ENCODE results near the gene GSG1. TPM values are rescaled to one million over a fixed set of nuclear protein-coding genes. Genes with fewer than 3 reads are reported as not detected.
A peak's percentile ranks its signal among the peaks of the same experiment; 100 is the strongest.

GSG1 gene
- total RNA-seq, 1 donor from 2014 or later = not detected

DNA sequence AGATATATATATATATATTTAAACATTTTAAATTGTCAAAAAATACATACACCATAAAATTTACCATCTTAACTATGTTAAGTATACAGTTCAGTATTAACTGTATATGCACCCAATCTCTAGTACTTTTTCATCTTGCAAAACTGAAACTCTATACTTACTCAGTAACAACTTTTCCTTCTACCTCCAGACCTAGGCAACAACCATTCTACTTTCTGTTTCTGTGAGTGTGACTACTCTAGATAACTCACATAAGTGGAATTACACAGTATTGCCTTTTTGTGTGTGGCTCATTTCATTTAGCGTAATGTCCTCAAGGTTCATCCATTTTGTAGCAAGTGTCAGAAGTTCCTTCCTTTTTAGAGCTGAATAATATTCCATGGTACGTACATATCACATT is 51.0 kb downstream of the GSG1 start:
- H3K36me3 Mint-ChIP-seq (ENCODE audit: low read depth) = peaks cover 13% of the 10 kb centered on the region
- H3K4me1 Mint-ChIP-seq = no peaks in the 10 kb centered on the region
- no peak overlapping the region for H3K4me3 Mint-ChIP-seq
- TF ChIP-seq, protein P1, sequence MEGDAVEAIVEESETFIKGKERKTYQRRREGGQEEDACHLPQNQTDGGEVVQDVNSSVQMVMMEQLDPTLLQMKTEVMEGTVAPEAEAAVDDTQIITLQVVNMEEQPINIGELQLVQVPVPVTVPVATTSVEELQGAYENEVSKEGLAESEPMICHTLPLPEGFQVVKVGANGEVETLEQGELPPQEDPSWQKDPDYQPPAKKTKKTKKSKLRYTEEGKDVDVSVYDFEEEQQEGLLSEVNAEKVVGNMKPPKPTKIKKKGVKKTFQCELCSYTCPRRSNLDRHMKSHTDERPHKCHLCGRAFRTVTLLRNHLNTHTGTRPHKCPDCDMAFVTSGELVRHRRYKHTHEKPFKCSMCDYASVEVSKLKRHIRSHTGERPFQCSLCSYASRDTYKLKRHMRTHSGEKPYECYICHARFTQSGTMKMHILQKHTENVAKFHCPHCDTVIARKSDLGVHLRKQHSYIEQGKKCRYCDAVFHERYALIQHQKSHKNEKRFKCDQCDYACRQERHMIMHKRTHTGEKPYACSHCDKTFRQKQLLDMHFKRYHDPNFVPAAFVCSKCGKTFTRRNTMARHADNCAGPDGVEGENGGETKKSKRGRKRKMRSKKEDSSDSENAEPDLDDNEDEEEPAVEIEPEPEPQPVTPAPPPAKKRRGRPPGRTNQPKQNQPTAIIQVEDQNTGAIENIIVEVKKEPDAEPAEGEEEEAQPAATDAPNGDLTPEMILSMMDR (IDR thresholded peaks at IDR 0.05) = no peak
- intact Hi-C loops (cut with micrococcal nuclease) = no loop called here
- no peak for ATAC-seq (ENCODE audit: low read depth)
- H3K27ac Mint-ChIP-seq = no peak overlapping the region
- no peaks in the 10 kb centered on the region for H3K27me3 Mint-ChIP-seq
- H3K9me3 Mint-ChIP-seq = peaks cover 5% of the 10 kb centered on the region
- POLR2A ChIA-PET = interaction anchor here (1.6 kb wide), 1 partner anchor 48 kb away, joined by 7 read pairs; no protein-coding TSS in a partner anchor
- no peak for DNase-seq
- CTCF ChIA-PET = no interaction called here

DNA sequence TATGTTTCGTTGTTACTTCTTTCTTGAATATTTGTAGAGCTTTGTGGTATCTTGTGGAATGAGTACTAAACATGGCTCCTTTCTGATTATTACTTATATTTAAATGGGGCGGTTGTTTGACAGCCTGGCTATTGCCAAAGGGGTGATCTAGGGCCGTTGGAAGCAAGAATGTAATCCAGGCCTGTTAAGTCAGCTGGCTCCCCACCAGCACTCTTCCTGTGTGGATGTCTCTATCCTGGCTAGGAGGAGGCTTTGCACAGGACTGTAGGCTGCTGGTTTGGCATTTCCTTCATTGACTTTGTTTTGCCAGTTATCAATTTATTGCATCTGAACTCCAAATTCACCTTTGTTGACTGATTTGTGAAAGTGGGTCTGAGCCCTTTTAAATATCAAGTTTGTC is 53.7 kb downstream of the GSG1 start:
- Mint-ChIP-seq H3K27ac (no peak overlapping the region), H3K4me3 (no peak overlapping the region), H3K9me3 (peaks cover 5% of the 10 kb centered on the region), H3K36me3 (ENCODE audit: low read depth) (no peaks in the 10 kb centered on the region), H3K4me1 (peaks cover 3% of the 10 kb centered on the region), H3K27me3 (no peaks in the 10 kb centered on the region)
- TF ChIP-seq, protein P1 (IDR thresholded peaks at IDR 0.05) = no peak
- CTCF ChIA-PET = no interaction called here
- DNase-seq (no peak), ATAC-seq (ENCODE audit: low read depth) (no peak)
- intact Hi-C loops (cut with micrococcal nuclease) = no loop called here
- POLR2A ChIA-PET = no interaction called here

DNA sequence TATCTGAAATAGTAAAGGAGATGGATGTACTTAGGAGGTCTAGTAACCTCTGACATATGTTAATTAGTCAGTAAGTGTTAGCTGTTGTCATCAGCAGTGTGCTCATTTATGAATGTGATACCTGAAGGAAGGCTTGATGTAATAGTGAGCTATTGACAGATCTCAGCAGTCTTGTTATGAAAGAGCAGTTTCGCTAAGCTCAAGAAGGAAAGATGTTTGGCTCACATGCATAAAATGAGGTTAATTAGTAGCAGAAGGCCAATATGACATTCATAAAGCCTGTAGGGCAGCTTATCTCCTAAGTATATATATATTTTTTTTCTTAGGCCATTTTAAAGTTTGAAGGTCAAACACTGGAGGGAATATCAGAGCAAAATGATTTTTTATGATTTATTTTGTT is 56.5 kb downstream of the GSG1 start:
- no peaks in the 10 kb centered on the region for H3K9me3 Mint-ChIP-seq

DNA sequence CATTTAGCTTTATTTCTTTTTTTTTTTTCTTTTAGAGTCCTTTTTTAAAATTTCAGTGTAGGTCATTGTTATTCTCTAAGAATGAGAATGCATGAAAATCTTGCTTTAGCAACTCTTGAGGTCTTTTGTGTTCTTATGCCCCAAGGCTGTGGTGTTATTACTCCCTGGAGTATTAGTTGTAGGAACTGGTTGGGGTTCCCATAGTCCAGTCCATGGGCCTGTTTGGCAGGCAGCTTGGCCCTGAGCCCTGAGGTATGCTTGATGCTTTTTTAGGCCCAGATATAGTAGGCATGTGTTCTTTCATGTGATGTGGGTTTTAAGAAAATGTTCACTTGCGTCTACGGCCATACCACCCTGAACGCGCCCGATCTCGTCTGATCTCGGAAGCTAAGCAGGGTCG is 57.7 kb downstream of the GSG1 start:
- Mint-ChIP-seq H3K27ac (no peak overlapping the region), H3K9me3 (no peaks in the 10 kb centered on the region), H3K4me3 (no peak overlapping the region), H3K4me1 (peaks cover 8% of the 10 kb centered on the region), H3K27me3 (no peaks in the 10 kb centered on the region), H3K36me3 (ENCODE audit: low read depth) (no peaks in the 10 kb centered on the region)
- CTCF ChIA-PET = interaction anchor here (1.1 to 1.8 kb wide), 2 partner anchors 163 to 167 kb away, joined by 4 to 5 read pairs; no protein-coding TSS in a partner anchor
- TF ChIP-seq, protein P1 (IDR thresholded peaks at IDR 0.05) = no peak
- intact Hi-C loops (cut with micrococcal nuclease) = no loop called here
- no peak for DNase-seq
- POLR2A ChIA-PET = interaction anchor here (0.7 kb wide), 1 partner anchor 1144 kb away, joined by 7 read pairs; no protein-coding TSS in a partner anchor
- ATAC-seq (ENCODE audit: low read depth) = no peak

More for the DNA sequence above, 56.5 kb downstream of the GSG1 start:
- ChIA-PET POLR2A (no interaction called here), CTCF (interaction anchor here (1.8 kb wide), 1 partner anchor 165 kb away, joined by 5 read pairs; no protein-coding TSS in a partner anchor)
- TF ChIP-seq, protein P1 (IDR thresholded peaks at IDR 0.05) = no peak
- Mint-ChIP-seq H3K4me1 (peaks cover 8% of the 10 kb centered on the region), H3K27ac (no peak overlapping the region), H3K4me3 (no peak overlapping the region), H3K36me3 (ENCODE audit: low read depth) (no peaks in the 10 kb centered on the region), H3K27me3 (no peaks in the 10 kb centered on the region)
- DNase-seq (no peak), ATAC-seq (ENCODE audit: low read depth) (no peak)
- intact Hi-C loops (cut with micrococcal nuclease) = no loop called here

DNA sequence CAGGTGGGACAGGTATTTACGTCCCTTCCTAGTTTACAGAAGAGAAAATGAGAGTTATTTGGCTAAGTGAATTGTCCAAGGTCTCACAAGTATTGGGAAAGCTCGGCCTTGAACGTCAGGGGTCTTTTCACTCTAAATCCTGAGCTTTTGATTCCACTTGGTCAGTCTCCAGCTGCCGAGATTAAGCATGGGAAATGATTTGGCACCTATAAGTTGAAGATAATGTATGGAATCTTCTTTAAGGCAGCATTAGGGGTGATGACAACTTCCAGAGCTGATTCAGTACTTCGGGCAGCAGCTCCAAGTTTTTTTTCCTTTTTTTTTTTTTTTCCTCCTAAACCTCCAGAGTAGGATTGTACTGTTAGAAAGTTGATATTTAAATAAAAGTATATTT is 58.6 kb downstream of the GSG1 start:
- CTCF ChIA-PET = interaction anchor here (1.1 kb wide), 2 partner anchors 164 to 211 kb away, joined by 4 read pairs; no protein-coding TSS in a partner anchor
- ATAC-seq (ENCODE audit: low read depth) (no peak), DNase-seq (no peak)
- Mint-ChIP-seq H3K4me1 (peaks cover 12% of the 10 kb centered on the region), H3K36me3 (ENCODE audit: low read depth) (no peaks in the 10 kb centered on the region), H3K27ac (no peak overlapping the region), H3K27me3 (no peaks in the 10 kb centered on the region), H3K4me3 (peak overlapping the region; percentile 89), H3K9me3 (no peaks in the 10 kb centered on the region)
- intact Hi-C loops (cut with micrococcal nuclease) = loop anchor here (1.0 kb wide), 3 partner anchors 45 to 167 kb away; partner anchors contain the start of gene HEBP1
- TF ChIP-seq, protein P1 (IDR thresholded peaks at IDR 0.05) = no peak
- POLR2A ChIA-PET = interaction anchor here (0.7 to 1.8 kb wide), 5 partner anchors 57 to 1145 kb away, joined by 3 to 13 read pairs (median 4); partner anchors contain the start of gene BORCS5
